Adipocyte (in vitro differentiated cells): ENCODE results near the gene CCDC69.

Source experiments
- DNase-seq: peaks from one replicate; pipeline ENCODE4 v3.0.0-alpha.2; 2015; ENCODE audit warnings: low read depth
- H3K27me3 ChIP-seq: replicated peaks from 2 replicates; pipeline ENCODE4 v1.7.0; 2013; ENCODE audit warnings: mild to moderate bottlenecking, low read length, moderate library complexity; ENCODE audit not compliant: control insufficient read depth, insufficient read depth
- H3K36me3 ChIP-seq: 2 replicates; pipeline ENCODE4 v1.7.0; 2013; ENCODE audit warnings: low read length, mild to moderate bottlenecking, moderate library complexity; ENCODE audit not compliant: control insufficient read depth, insufficient read depth, severe bottlenecking
- H3K4me1 ChIP-seq: 2 replicates; pipeline ENCODE4 v1.7.0; 2013; ENCODE audit warnings: mild to moderate bottlenecking, low read length, moderate library complexity; ENCODE audit not compliant: control insufficient read depth, insufficient read depth
- H3K4me3 ChIP-seq: 2 replicates; pipeline ENCODE4 v1.7.0; 2013; ENCODE audit warnings: mild to moderate bottlenecking, low read length, moderate library complexity
- H3K9ac ChIP-seq: 2 replicates; pipeline ENCODE4 v1.7.0; 2013; ENCODE audit warnings: mild to moderate bottlenecking, low read length, moderate library complexity
- H3K9me3 ChIP-seq: 2 replicates; pipeline ENCODE4 v1.7.0; 2013; ENCODE audit warnings: mild to moderate bottlenecking, low read length, moderate library complexity; ENCODE audit not compliant: control insufficient read depth

Gene CCDC69

DNA sequence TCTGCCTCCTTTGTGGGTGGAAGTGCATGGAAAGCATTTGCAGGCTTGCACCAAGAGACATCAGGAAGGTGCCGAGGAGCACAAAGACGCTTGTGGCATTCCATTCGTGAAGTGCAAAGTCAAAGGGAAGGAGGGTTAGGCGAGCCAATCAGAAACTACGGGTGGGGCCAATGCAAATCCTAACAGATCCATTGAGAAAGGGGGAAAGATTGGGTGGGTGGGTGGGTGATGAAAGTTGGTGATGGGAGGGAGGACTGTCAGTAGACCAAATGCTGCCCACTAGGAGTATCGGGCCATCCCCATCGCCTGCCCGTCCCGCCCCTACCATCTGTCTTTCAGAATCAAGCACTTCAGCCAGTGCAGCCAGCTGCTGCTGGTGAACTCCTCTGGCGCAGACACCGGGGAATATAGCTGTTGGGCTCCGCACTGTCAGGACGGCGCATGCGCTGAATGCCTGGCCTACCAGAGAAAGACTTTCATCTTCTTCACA, 49.2 kb downstream of the CCDC69 start:
- DNase-seq: no peak
- Histone ChIP-seq H3K4me3 (peak overlapping the region; percentile 29), H3K9me3 (no peaks in the 10 kb centered on the region), H3K36me3 (peaks cover 4% of the 10 kb centered on the region), H3K27me3 (peaks cover under 1% of the 10 kb centered on the region), H3K4me1 (peaks cover 8% of the 10 kb centered on the region), H3K9ac (no peak overlapping the region)

DNA sequence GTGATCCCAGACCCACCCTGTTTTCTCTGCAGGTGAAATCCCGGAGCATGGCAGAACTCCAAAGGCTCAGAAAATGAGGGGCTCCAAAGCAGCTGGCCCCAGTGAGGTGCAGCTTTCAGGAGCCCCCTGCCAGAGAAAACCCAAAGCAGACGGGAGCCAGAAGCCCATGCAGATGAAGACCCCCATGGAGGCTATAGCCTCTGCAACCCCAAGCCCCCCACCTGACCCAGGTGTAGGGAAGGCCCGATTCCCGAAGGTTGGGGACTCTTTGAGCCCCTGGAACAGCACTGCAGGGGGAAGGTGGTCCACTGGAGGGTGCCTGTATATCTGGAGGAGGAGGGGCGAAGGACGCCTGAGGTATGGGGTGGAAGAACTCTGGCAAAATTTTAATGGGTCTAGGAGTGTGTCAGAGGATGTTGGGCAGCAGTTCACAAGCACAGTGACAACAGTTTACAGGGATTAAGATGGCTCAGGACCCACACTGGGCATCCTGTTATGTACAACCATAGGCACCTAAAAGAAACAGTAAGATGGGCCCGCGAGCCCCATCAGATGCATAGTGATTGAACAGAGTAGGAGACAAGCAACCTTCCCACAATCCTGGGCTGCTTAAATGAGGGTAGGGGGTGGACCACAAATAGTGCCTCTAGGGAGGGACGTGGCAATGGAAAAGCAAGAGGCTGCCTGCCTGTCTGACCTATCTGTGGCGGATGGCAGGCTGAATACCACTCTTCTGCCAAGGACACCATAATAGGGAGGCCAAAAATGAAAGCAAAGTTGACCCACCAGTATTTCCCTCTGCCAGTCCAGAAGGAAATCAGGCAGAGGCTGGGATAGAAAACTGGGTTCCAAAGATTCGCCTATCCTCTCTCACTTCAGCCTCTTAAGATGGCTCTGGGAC, 49.9 kb downstream of the CCDC69 start:
- Histone ChIP-seq H3K9me3 (no peaks in the 10 kb centered on the region), H3K4me3 (peak overlapping the region; percentile 29), H3K27me3 (peaks cover 4% of the 10 kb centered on the region), H3K4me1 (peaks cover 8% of the 10 kb centered on the region), H3K9ac (no peak overlapping the region), H3K36me3 (peaks cover 4% of the 10 kb centered on the region)
- no peak for DNase-seq

DNA sequence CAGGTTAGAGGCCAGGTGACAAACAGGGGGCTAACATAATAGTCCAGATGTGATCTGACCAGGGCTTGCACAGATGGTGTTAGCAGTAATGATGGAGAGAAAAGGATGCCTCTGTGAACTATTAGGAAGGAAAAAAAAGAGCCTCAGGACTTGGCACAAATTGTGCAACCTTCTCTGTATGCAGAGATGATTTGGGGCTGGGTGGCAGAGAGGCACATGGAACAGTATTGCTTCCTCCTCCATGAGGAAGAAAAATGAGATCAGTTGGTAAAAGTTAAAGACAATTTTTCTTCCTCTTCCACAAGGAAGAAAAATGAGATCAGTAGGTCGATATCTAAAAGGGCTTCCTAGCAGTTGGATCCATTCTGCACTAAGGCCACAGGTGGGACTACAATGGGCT, 52.4 kb downstream of the CCDC69 start:
- Histone ChIP-seq H3K36me3 (no peaks in the 10 kb centered on the region), H3K9ac (no peak overlapping the region), H3K4me1 (peaks cover 8% of the 10 kb centered on the region), H3K9me3 (no peaks in the 10 kb centered on the region), H3K27me3 (peaks cover 4% of the 10 kb centered on the region), H3K4me3 (no peak overlapping the region)
- DNase-seq: no peak

DNA sequence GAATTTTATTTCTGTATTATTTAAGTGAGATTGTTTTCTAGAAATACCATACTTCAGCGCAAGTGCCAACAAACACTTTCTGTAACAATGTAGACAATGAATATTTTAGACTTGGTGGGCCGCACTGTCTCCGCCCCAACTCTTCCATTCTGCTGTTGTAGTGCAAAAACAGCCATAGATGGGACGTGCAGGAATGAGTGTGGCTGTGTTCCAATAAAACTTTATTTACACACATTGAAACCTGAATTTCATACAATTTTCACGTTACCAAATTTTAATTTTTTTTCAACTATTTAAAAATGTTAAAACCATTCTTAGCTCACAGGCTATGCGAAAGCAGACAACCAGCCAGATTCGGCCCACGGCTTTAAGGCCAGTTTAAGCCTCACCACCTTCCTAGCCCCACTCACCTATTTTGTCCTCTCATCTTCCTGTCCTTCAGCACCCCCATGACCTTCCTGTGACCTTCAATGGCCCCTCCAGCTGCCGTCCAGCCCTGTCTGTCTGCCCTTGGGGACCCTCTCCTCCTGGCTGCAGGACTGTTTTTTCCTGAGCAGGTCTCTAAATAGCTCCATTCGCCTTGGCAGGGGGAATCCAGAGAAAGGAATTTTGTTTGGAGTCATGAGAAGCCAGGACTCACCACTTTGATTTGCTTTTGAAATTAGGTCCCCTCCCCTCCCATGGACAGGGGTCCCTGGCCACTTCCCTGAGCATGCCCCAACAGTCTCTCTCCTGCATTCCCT, 55.1 kb downstream of the CCDC69 start:
- DNase-seq: no peak
- Histone ChIP-seq H3K36me3 (no peaks in the 10 kb centered on the region), H3K9me3 (no peaks in the 10 kb centered on the region), H3K9ac (no peak overlapping the region), H3K4me1 (peaks cover 6% of the 10 kb centered on the region), H3K27me3 (peaks cover 4% of the 10 kb centered on the region), H3K4me3 (no peak overlapping the region)

DNA sequence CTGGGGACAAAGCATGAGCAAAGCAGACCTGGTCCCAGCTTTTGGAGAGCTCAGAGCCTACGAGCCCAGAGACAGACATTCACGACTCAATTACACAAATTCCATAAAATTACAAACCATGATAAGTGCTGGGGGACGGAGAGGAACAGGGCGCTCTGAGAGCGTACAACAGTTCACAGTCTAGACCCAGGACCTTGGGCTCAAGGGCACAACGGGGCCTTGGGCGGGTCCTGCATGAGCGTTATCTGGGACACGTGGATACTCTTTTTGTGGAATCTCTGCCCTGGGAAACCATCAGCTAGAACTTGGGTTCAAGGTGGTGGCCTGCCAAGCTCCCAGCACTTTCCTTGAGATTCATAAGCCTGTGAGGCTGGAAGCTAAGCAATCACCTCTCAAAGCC, 56.9 kb downstream of the CCDC69 start:
- H3K4me1 ChIP-seq: peaks cover 17% of the 10 kb centered on the region
- H3K27me3 ChIP-seq: peaks cover 4% of the 10 kb centered on the region
- no peak for DNase-seq
- H3K4me3 ChIP-seq: no peak overlapping the region
- H3K9ac ChIP-seq: no peak overlapping the region
- H3K9me3 ChIP-seq: no peaks in the 10 kb centered on the region
- no peaks in the 10 kb centered on the region for H3K36me3 ChIP-seq

DNA sequence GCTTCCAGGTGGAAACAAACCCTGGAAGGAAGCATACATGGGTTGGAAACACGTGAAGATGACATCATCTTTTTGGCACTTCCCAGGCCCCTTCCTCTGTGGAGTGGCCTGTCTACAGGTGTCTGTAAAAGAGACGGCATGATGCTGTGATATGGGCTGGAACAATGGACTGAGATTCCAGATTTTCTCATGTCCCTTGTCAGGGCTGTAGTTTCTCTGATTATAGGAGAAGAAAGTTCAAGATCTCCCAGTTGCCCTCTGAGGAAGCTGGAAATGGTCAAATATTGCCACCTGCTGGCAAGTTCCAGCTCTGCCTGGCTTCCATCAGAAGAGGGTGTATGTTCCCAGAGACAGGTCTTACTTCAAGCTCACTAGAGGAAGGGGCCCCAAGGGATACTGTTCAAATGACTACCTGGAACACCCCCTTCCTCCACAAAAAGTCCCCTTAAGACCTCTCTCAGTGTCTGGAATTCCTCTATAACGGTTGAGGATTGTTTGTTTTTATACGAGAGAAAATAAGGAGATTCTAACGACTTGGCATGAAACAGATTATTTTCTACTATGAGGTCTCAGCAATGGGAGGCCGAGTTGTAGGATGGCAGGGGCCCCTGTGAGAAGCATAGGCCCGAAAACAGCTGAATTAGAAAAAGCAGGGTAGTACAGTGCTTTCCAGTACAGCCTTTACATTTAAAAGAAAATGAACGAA, 59.1 kb downstream of the CCDC69 start:
- Histone ChIP-seq H3K4me3 (no peak overlapping the region), H3K9ac (peak overlapping the region; percentile 19), H3K4me1 (peaks cover 17% of the 10 kb centered on the region), H3K36me3 (no peaks in the 10 kb centered on the region), H3K27me3 (peaks cover 4% of the 10 kb centered on the region), H3K9me3 (no peaks in the 10 kb centered on the region)
- DNase-seq: peak; percentile 90

DNA sequence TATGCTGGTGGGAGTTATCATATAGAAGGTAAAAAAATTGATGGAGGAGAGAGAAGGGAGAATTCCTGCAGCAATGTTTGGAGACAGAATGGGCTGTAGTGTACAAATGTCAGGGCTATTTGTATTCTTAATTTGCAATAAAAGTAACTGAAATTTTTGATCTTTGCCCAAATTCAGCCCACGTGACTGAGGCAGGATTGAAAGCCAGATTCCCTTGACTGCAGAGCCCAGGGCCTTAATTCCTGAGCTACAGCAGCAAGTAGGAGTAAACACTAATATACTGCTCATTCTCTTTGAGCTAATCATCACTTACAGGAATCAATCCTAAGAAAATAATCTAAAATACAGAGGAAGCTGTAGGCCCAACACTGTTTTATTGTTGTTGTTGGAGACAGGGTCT, 61.1 kb downstream of the CCDC69 start:
- H3K9ac ChIP-seq: peak overlapping the region; percentile 47
- peaks cover 25% of the 10 kb centered on the region for H3K4me1 ChIP-seq
- peak; percentile 69 for DNase-seq
- no peaks in the 10 kb centered on the region for H3K36me3 ChIP-seq
- no peaks in the 10 kb centered on the region for H3K9me3 ChIP-seq
- no peak overlapping the region for H3K4me3 ChIP-seq
- no peaks in the 10 kb centered on the region for H3K27me3 ChIP-seq

DNA sequence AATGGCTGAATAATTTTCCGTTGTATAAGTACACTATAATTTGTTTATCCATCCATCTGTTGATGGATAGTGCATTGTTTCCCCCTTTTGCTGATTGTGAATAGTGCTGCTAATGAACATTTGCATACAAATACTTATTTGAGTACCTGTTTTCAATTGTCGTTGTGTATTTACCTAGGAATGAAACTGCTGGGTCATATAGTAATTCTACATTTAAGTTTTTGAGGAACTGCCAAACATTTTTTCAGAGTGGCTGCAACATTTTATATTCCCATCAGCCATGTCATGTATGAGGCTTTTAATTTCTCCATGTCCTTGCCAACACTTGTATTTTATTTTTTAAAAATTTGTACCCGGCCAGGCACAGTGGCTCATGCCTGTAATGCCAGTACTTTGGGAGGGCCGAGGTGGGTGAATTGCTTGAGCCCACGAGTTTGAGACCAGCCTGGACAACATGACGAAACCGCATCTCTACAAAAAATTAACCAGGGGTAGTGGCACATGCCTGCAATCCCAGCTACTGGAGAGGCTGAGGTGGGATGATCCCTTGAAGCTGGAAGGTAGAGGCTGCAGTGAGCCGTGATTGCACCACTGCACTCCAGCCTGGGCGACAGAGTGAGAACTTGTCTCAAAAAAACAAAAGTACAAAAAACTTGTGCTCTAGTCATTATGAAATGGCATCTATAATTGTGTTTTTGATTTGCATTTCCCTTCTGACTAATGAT, 64.1 kb downstream of the CCDC69 start:
- Histone ChIP-seq H3K9me3 (no peaks in the 10 kb centered on the region), H3K4me1 (peaks cover 42% of the 10 kb centered on the region), H3K36me3 (peaks cover 7% of the 10 kb centered on the region), H3K27me3 (no peaks in the 10 kb centered on the region), H3K4me3 (no peak overlapping the region), H3K9ac (no peak overlapping the region)
- no peak for DNase-seq

DNA sequence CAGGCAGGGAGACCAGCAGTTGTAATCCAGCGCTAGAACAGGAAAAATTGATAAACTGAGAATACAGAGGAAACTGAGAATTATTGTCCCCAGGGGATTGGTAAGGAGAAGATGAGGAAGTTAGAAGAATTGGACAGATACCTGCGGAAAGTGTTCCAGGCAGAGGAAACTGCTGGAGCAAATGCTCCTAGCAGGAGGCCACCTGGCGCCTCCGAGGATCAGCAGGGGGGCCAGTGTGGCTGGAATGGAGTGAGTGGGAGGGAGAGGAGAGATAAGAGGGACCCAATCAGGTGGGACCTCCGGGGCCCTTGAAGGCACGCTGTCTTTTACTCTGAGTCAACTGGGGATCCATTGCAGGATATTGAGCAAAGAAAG, 65.6 kb downstream of the CCDC69 start:
- DNase-seq: no peak
- H3K36me3 ChIP-seq: peaks cover 14% of the 10 kb centered on the region
- H3K4me1 ChIP-seq: peaks cover 51% of the 10 kb centered on the region
- peak overlapping the region; percentile 99 for H3K4me3 ChIP-seq
- no peaks in the 10 kb centered on the region for H3K9me3 ChIP-seq
- H3K27me3 ChIP-seq: no peaks in the 10 kb centered on the region
- H3K9ac ChIP-seq: peak overlapping the region; percentile 100

DNA sequence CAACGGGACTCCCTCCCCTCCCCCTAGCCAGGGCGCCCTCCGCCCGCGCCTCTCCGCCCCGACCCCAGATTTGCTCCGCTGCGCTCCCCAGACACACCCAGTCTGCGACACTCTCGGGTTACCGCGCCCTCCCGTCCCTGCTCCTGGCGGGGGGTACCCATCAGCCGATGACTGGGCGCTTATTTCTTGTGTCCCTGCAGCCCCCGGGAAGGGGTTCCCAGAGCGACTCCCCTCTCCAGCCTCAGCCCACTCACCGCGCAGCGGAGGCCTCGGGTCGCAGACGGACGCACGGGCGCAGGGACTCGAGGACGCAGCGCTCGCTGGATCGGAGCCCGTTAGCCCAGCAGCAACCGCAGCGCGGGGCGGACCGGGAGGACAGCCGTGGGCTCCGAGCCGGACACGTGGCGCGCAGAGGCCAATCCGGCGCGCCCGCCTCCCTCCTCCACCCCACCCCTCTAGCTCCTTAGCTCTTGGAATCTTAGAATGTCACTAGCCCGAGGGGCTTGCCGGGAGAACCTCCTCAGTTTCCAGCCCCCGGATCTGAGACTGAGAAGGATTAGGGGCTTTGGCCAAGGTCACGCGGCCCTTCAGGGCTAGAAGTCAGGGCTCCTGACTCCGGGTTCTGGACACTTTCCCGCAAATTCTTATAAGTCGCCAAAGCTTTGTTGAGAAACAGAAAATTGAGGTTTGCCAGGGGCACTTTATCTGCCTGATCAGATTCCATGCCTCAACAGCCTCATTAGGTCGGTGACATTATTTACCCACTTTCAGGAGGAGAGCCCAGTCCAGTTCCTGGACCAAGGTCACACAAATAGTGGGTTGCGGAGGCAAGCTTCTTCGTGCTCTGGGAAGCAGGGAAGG, 66.2 kb downstream of the CCDC69 start, which contains the start of gene ANXA6:
Gene ANXA6 (minus strand): TSS at position 354 of the 861 bp plus-strand sequence. CDS start 9,878 bp downstream, outside the sequence.
- Histone ChIP-seq H3K9ac (peak within 1 kb of the TSS; percentile 100), H3K4me3 (peak within 1 kb of the TSS; percentile 99), H3K27me3 (no peaks in the 10 kb centered on the region), H3K36me3 (peaks cover 20% of the 10 kb centered on the region), H3K9me3 (no peaks in the 10 kb centered on the region), H3K4me1 (peaks cover 51% of the 10 kb centered on the region)
- DNase-seq: peak; percentile 97
